GM12864 (cell line): ENCODE measurements around the gene ECPAS.

ENCODE experiments used
- DNase-seq: peaks from one replicate; pipeline ENCODE4 v3.0.0-alpha.2; 2011; ENCODE audit warnings: low read depth
- H3K4me3 ChIP-seq: 2 replicates; pipeline ENCODE4 v1.5.1; 2011; ENCODE audit warnings: mild to moderate bottlenecking, low read depth, low read length, control low read depth
- TF ChIP-seq, protein P1 (sequence below): IDR thresholded peaks from 2 replicates; pipeline ENCODE4 v1.5.1; 2011; ENCODE audit warnings: low read depth, mild to moderate bottlenecking, moderate library complexity, low read length, control low read depth, inconsistent platforms; ENCODE audit errors: missing control alignments

ECPAS gene

GRCh38 chr9:111399772-111400563 lies 84.2 kb downstream of the ECPAS start:
- TF ChIP-seq, protein P1, sequence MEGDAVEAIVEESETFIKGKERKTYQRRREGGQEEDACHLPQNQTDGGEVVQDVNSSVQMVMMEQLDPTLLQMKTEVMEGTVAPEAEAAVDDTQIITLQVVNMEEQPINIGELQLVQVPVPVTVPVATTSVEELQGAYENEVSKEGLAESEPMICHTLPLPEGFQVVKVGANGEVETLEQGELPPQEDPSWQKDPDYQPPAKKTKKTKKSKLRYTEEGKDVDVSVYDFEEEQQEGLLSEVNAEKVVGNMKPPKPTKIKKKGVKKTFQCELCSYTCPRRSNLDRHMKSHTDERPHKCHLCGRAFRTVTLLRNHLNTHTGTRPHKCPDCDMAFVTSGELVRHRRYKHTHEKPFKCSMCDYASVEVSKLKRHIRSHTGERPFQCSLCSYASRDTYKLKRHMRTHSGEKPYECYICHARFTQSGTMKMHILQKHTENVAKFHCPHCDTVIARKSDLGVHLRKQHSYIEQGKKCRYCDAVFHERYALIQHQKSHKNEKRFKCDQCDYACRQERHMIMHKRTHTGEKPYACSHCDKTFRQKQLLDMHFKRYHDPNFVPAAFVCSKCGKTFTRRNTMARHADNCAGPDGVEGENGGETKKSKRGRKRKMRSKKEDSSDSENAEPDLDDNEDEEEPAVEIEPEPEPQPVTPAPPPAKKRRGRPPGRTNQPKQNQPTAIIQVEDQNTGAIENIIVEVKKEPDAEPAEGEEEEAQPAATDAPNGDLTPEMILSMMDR = peak; percentile 62
- DNase-seq = no peak
- no peak overlapping the region for H3K4me3 ChIP-seq

GRCh38 chr9:111399211-111399739 lies 84.9 kb downstream of the ECPAS start:
- TF ChIP-seq, protein P1 = no peak
- no peak for DNase-seq
- no peak overlapping the region for H3K4me3 ChIP-seq

GRCh38 chr9:111393971-111394370 lies 90.2 kb downstream of the ECPAS start:
- TF ChIP-seq, protein P1 = no peak
- no peak overlapping the region for H3K4me3 ChIP-seq
- no peak for DNase-seq

- no peak for DNase-seq
- H3K4me3 ChIP-seq = no peak overlapping the region
- TF ChIP-seq, protein P1 = no peak
Measured at GRCh38 chr9:111389406-111389805, 94.8 kb downstream of the ECPAS start.

GRCh38 chr9:111386386-111386785 lies 97.8 kb downstream of the ECPAS start:
- no peak for DNase-seq
- no peak overlapping the region for H3K4me3 ChIP-seq
- TF ChIP-seq, protein P1 = no peak

DNA sequence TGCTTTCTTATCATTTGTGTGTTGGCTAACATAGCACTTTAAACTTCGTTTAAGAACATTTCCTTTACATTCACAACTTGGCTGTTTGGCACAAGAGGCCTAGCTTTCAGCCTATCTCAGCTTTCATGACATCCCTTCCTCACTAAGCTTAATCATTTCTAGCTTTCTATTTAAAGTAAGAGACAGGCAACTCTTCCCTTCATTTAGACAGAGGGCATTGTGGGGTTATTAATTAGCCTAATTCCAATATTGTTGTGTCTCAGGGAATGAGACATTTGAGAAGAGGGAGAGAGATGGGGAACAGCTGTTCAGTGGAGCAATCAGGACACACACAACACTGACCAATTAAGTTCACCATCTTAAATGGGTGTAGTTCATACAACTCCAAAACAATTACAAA lies 103.2 kb downstream of the ECPAS start:
- no peak overlapping the region for H3K4me3 ChIP-seq
- TF ChIP-seq, protein P1 = no peak

More for the DNA sequence above, 103.2 kb downstream of the ECPAS start:
- no peak for DNase-seq
